ENCODE data around the gene UBXN6. TPM values are rescaled to one million over a fixed set of nuclear protein-coding genes. Genes with fewer than 3 reads are reported as not detected.

Gene UBXN6
- total and polyA plus RNA-seq, 2 experiments from 2014 or later, result 19.1 to 21.6 TPM

DNA sequence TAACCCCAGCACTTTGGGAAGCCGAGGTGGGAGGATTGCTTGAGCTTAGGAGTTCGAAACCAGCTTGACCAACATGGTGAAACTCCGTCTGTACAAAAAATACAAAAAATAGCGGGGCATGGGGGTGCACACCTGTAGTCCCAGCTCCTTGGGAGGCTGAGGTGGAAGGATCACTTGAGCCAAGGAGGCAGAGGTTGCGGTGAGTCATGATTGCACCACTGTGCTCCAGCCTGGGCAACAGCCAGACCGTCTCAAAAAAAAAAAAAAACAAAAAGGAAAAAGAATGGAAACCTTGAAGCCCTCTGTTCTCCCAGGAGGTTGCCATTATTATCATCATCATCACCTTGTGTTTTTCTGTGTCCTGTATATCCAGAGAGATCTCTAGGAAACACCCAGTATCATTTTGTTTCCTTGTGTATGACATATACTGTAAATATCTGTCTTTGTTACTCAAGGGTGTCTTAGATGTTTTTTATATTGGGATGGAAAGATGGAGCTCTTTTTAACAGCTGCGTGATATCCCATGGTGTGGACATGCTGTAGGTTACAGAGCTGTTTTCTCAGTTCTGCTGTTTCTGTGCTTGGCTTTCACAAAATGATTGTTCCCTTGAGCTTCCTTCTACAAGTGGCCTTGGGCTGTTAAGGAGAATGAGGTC is 43.3 kb downstream of the UBXN6 start (continued):
- no peak for TF ChIP-seq EZH2 (IDR thresholded peaks at IDR 0.05; ENCODE audit: low read depth, unreplicated experiment)

DNA sequence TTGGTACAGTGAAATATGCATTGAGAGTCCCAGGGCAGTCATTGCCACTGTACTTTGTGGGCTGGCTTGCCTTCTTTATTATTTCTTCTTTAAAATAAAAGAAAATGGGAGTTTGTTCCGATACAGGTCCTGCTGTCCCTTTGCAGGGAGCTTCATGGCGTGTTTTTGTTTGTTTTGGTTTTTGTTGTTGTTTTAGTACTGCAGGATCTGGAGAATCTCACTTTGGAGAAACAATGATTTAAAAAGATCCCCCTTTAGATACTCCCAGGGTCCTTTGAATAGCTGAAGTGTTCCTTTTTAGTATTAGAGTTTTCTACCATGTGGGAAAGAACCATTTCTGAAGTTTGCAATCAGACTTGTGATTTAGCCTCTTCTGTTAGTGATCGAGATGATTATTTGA is 44.0 kb downstream of the UBXN6 start:
- H3K9me3 Mint-ChIP-seq, result no peaks in the 10 kb centered on the region
- TF ChIP-seq ZNF114 (CRISPR knock-in tag; IDR thresholded peaks at IDR 0.05) (no peak), NANOG (IDR thresholded peaks at IDR 0.05; ENCODE audit: borderline replicate concordance) (no peak), EZH2 (IDR thresholded peaks at IDR 0.05; ENCODE audit: low read depth, unreplicated experiment) (no peak), POLR2AphosphoS5 (IDR thresholded peaks at IDR 0.05; ENCODE audit: low read depth) (no peak), CREB1 (CRISPR knock-in tag; IDR thresholded peaks at IDR 0.05; ENCODE audit: low read depth) (no peak), JUNB (IDR thresholded peaks at IDR 0.05; ENCODE audit: unreplicated experiment) (no peak), EZH2phosphoT487 (IDR thresholded peaks at IDR 0.05; ENCODE audit: unreplicated experiment) (no peak), STAT1 (IDR thresholded peaks at IDR 0.05; ENCODE audit: unreplicated experiment) (no peak), ZNF331 (CRISPR knock-in tag; IDR thresholded peaks at IDR 0.05; ENCODE audit: low read depth) (no peak)
- TF ChIP-seq, protein P1, sequence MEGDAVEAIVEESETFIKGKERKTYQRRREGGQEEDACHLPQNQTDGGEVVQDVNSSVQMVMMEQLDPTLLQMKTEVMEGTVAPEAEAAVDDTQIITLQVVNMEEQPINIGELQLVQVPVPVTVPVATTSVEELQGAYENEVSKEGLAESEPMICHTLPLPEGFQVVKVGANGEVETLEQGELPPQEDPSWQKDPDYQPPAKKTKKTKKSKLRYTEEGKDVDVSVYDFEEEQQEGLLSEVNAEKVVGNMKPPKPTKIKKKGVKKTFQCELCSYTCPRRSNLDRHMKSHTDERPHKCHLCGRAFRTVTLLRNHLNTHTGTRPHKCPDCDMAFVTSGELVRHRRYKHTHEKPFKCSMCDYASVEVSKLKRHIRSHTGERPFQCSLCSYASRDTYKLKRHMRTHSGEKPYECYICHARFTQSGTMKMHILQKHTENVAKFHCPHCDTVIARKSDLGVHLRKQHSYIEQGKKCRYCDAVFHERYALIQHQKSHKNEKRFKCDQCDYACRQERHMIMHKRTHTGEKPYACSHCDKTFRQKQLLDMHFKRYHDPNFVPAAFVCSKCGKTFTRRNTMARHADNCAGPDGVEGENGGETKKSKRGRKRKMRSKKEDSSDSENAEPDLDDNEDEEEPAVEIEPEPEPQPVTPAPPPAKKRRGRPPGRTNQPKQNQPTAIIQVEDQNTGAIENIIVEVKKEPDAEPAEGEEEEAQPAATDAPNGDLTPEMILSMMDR (conservative IDR thresholded peaks at IDR 0.05; ENCODE audit: low read depth in 2 of 2), result no peak
- TF ChIP-seq, protein P2, sequence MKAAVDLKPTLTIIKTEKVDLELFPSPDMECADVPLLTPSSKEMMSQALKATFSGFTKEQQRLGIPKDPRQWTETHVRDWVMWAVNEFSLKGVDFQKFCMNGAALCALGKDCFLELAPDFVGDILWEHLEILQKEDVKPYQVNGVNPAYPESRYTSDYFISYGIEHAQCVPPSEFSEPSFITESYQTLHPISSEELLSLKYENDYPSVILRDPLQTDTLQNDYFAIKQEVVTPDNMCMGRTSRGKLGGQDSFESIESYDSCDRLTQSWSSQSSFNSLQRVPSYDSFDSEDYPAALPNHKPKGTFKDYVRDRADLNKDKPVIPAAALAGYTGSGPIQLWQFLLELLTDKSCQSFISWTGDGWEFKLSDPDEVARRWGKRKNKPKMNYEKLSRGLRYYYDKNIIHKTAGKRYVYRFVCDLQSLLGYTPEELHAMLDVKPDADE (IDR thresholded peaks at IDR 0.05), result no peak
- TF ChIP-seq, protein P3, sequence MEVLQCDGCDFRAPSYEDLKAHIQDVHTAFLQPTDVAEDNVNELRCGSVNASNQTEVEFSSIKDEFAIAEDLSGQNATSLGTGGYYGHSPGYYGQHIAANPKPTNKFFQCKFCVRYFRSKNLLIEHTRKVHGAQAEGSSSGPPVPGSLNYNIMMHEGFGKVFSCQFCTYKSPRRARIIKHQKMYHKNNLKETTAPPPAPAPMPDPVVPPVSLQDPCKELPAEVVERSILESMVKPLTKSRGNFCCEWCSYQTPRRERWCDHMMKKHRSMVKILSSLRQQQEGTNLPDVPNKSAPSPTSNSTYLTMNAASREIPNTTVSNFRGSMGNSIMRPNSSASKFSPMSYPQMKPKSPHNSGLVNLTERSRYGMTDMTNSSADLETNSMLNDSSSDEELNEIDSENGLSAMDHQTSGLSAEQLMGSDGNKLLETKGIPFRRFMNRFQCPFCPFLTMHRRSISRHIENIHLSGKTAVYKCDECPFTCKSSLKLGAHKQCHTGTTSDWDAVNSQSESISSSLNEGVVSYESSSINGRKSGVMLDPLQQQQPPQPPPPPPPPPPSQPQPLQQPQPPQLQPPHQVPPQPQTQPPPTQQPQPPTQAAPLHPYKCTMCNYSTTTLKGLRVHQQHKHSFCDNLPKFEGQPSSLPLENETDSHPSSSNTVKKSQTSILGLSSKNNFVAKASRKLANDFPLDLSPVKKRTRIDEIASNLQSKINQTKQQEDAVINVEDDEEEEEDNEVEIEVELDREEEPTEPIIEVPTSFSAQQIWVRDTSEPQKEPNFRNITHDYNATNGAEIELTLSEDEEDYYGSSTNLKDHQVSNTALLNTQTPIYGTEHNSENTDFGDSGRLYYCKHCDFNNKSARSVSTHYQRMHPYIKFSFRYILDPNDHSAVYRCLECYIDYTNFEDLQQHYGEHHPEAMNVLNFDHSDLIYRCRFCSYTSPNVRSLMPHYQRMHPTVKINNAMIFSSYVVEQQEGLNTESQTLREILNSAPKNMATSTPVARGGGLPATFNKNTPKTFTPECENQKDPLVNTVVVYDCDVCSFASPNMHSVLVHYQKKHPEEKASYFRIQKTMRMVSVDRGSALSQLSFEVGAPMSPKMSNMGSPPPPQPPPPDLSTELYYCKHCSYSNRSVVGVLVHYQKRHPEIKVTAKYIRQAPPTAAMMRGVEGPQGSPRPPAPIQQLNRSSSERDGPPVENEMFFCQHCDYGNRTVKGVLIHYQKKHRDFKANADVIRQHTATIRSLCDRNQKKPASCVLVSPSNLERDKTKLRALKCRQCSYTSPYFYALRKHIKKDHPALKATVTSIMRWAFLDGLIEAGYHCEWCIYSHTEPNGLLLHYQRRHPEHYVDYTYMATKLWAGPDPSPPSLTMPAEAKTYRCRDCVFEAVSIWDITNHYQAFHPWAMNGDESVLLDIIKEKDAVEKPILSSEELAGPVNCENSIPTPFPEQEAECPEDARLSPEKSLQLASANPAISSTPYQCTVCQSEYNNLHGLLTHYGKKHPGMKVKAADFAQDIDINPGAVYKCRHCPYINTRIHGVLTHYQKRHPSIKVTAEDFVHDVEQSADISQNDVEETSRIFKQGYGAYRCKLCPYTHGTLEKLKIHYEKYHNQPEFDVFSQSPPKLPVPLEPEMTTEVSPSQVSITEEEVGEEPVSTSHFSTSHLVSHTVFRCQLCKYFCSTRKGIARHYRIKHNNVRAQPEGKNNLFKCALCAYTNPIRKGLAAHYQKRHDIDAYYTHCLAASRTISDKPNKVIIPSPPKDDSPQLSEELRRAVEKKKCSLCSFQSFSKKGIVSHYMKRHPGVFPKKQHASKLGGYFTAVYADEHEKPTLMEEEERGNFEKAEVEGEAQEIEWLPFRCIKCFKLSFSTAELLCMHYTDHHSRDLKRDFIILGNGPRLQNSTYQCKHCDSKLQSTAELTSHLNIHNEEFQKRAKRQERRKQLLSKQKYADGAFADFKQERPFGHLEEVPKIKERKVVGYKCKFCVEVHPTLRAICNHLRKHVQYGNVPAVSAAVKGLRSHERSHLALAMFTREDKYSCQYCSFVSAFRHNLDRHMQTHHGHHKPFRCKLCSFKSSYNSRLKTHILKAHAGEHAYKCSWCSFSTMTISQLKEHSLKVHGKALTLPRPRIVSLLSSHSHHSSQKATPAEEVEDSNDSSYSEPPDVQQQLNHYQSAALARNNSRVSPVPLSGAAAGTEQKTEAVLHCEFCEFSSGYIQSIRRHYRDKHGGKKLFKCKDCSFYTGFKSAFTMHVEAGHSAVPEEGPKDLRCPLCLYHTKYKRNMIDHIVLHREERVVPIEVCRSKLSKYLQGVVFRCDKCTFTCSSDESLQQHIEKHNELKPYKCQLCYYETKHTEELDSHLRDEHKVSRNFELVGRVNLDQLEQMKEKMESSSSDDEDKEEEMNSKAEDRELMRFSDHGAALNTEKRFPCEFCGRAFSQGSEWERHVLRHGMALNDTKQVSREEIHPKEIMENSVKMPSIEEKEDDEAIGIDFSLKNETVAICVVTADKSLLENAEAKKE (CRISPR knock-in tag; IDR thresholded peaks at IDR 0.05), result no peak
- TF ChIP-seq, protein P4, sequence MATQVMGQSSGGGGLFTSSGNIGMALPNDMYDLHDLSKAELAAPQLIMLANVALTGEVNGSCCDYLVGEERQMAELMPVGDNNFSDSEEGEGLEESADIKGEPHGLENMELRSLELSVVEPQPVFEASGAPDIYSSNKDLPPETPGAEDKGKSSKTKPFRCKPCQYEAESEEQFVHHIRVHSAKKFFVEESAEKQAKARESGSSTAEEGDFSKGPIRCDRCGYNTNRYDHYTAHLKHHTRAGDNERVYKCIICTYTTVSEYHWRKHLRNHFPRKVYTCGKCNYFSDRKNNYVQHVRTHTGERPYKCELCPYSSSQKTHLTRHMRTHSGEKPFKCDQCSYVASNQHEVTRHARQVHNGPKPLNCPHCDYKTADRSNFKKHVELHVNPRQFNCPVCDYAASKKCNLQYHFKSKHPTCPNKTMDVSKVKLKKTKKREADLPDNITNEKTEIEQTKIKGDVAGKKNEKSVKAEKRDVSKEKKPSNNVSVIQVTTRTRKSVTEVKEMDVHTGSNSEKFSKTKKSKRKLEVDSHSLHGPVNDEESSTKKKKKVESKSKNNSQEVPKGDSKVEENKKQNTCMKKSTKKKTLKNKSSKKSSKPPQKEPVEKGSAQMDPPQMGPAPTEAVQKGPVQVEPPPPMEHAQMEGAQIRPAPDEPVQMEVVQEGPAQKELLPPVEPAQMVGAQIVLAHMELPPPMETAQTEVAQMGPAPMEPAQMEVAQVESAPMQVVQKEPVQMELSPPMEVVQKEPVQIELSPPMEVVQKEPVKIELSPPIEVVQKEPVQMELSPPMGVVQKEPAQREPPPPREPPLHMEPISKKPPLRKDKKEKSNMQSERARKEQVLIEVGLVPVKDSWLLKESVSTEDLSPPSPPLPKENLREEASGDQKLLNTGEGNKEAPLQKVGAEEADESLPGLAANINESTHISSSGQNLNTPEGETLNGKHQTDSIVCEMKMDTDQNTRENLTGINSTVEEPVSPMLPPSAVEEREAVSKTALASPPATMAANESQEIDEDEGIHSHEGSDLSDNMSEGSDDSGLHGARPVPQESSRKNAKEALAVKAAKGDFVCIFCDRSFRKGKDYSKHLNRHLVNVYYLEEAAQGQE (IDR thresholded peaks at IDR 0.05; ENCODE audit: unreplicated experiment), result no peak
- H3K27ac Mint-ChIP-seq, result peak overlapping the region; percentile 91
- Histone ChIP-seq H3F3A (replicated peaks; ENCODE audit: low read depth) (peaks cover 20% of the 10 kb centered on the region; the same call in 1 of the 2 replicates), H3K4me2 (peak overlapping the region; percentile 25), H3K9me2 (ENCODE audit: insufficient read depth) (no peaks in the 10 kb centered on the region), H3K79me2 (replicated peaks; ENCODE audit: insufficient read depth) (peaks cover 93% of the 10 kb centered on the region), H3K36me3 (ENCODE audit: insufficient read depth) (peaks cover 67% of the 10 kb centered on the region), H4K20me1 (replicated peaks; ENCODE audit: insufficient read depth) (peaks cover 41% of the 10 kb centered on the region; the same call in 1 of the 2 replicates), H3K4me1 (ENCODE audit: insufficient read depth) (peaks cover 48% of the 10 kb centered on the region), H3K4me3 (no peak overlapping the region), H2AFZ (no peak overlapping the region), H3K27me3 (ENCODE audit: insufficient read depth) (no peaks in the 10 kb centered on the region), H3K27ac (ENCODE audit: low read depth) (peak overlapping the region; percentile 85)
- no peak for ATAC-seq
- no peak for DNase-seq (ENCODE audit: low spot score)
- peaks cover 10% of the 10 kb centered on the region for H3K27me3 Mint-ChIP-seq (ENCODE audit: insufficient read depth, low read depth, poor library complexity)
- no peak overlapping the region; the same call in 2 of the 3 replicates for H3K4me3 Mint-ChIP-seq
- H3K4me1 Mint-ChIP-seq, result peaks cover 56% of the 10 kb centered on the region
- peaks cover 97% of the 10 kb centered on the region for H3K36me3 Mint-ChIP-seq (ENCODE audit: low read depth)
